ENCODE results near the gene GATAD2B.
A peak's percentile ranks its signal among the peaks of the same experiment; 100 is the strongest.
"Not testable (repeated sequence)": the region's sequence is repeated elsewhere in the genome, so short reads cannot be mapped to it uniquely, and the experiment has no call there.

The GATAD2B gene

GRCh38 chr1:153795934-153796785 is 126.6 kb downstream of the GATAD2B start:
- no peak for DNase-seq (ENCODE audit: low spot score)

- DNase-seq (ENCODE audit: low spot score), result no peak
These were observed 127.4 kb downstream of the GATAD2B start for GRCh38 chr1:153795330-153795837.

- DNase-seq (ENCODE audit: low spot score), result no peak
These were observed 128.0 kb downstream of the GATAD2B start for GRCh38 chr1:153794624-153795329.

GRCh38 chr1:153793973-153794615 is 128.7 kb downstream of the GATAD2B start:
- no peak for DNase-seq (ENCODE audit: low spot score)

- DNase-seq (ENCODE audit: low spot score), result no peak
These were observed 129.4 kb downstream of the GATAD2B start for GRCh38 chr1:153793261-153793972.

- DNase-seq (ENCODE audit: low spot score), result peak; percentile 1
These were observed 130.1 kb downstream of the GATAD2B start for GRCh38 chr1:153792631-153793041.

- DNase-seq (ENCODE audit: low spot score), result peak; percentile 6
These were observed 131.0 kb downstream of the GATAD2B start for GRCh38 chr1:153791648-153792253.

- DNase-seq (ENCODE audit: low spot score), result peak; percentile 53
These were observed 131.7 kb downstream of the GATAD2B start for GRCh38 chr1:153790966-153791647.

- peak; percentile 84 for DNase-seq (ENCODE audit: low spot score)
These were observed 132.3 kb downstream of the GATAD2B start for GRCh38 chr1:153790313-153790965.

- DNase-seq (ENCODE audit: low spot score), result peak; percentile 14
These were observed 133.2 kb downstream of the GATAD2B start for GRCh38 chr1:153789478-153790034.

GRCh38 chr1:153786038-153786790 is 136.6 kb downstream of the GATAD2B start:
- DNase-seq (ENCODE audit: low spot score), result no peak

GRCh38 chr1:153783233-153784190 is 139.3 kb downstream of the GATAD2B start:
- peak; percentile 93 for DNase-seq (ENCODE audit: low spot score)

- not testable (repeated sequence) for DNase-seq (ENCODE audit: low spot score)
These were observed 140.1 kb downstream of the GATAD2B start for GRCh38 chr1:153782648-153783047.

GRCh38 chr1:153780551-153780950 is 142.2 kb downstream of the GATAD2B start:
- no peak for DNase-seq (ENCODE audit: low spot score)

- DNase-seq (ENCODE audit: low spot score), result no peak
These were observed 142.8 kb downstream of the GATAD2B start for GRCh38 chr1:153779781-153780541.

- no peak for DNase-seq (ENCODE audit: low spot score)
These were observed 143.8 kb downstream of the GATAD2B start for GRCh38 chr1:153778824-153779519.

Measured in Ammon's horn (tissue), 1 donor.